GM21825 (cell line): ENCODE results near the gene FAM151A.

Experiments used
- ATAC-seq: cut with Tn5 transposase; IDR thresholded peaks from one replicate; pipeline ENCODE4 v1.9.1; 2021; ENCODE audit warnings: mild to moderate bottlenecking, moderate library complexity; ENCODE audit not compliant: unreplicated experiment

Gene FAM151A

DNA sequence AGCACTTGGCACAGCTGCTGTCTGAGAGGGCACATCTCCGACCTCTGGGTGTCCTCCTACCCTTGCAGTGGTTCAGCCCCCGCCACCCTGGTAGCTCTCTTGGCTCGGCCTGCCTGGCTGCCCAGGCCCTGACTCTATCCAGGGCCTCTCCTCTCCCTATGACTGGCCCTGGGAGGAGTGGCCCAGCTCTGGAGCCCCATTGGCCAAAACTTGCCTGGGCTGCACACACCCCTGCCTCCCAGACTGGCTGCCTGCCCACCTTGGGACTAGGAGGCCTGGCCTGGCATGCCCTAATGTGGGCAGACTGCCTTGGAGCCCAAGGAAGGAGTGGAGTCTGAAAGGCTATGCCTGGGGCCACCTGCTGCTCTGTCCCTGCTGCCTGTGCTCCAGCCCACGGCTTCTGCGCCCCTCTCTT, 41.7 kb downstream of the FAM151A start:
- no peak for ATAC-seq

DNA sequence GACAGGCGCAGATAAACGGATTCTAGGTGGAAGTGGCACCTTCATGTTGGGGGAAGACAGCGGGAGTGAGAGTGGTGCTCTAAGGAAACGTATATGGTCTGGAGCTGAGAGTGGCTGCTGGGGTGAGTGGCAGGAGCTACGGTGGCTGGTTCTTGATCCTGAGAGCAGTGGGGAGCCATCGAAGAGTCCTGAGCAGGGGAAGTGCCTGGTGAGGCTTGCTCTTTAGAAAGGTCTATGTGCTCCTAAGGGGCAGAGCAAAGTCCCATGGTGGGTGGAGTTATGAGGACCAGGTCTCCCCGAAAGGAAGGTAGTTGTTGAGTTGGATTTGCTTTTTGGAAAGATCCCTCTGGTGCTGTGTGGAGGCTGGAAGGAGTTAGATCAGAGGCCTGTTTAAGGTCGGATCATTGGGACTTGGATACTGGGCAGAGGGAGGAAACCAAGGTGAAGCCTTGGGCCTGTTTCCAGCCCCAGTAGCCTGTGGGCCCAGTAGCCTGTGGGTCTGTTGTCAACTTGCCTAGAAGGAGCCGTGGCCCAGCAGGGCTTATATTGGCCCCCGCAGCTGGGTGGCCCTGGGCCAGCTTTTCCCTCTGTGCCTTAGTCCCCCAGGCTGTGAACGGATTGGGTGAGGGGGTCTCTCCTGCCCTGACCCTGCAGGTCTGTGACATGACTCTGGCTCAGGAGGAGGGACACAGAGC, 42.3 kb downstream of the FAM151A start:
- ATAC-seq: no peak

DNA sequence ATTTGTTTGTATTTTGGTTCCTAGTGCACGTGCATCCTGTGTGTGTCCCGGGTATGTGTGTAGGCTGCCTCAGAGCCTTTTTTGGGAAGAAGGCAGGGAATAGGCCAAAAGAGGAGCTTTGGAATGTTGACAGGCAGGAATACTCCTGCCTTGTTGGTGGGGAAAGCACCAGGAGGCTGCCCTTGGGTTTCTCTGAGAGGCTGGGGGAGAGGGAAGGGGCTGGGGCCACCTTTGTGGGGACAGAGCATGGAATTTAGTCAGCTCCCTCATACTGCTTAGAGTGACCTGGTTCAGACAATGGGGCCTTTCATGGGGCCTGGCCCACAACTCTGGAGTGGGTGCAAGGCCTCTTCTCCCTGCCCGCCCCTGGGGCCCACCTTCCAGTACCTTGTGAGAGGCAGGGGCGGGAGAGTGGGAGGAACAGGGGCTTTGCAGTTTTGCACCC, 44.0 kb downstream of the FAM151A start:
- ATAC-seq: no peak

DNA sequence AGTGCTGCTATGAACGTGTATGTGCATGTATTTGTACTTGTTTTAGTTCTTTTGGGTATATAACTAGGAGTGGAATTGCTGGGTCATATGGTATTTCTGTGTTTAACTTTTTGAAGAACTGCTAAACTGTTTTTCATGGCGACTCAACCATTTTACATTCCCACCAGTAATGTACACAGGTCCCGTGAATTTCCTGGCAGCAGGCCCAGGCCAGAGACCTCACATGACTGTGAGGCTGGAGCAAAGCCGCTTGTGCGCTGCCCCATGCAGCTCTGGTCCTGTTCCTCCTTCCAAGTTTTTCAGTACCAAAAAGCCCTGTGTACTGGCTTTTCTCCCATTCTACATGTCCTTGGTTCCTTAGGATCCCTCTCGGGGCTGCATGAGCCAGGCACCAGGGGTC, 45.7 kb downstream of the FAM151A start:
- ATAC-seq: no peak

DNA sequence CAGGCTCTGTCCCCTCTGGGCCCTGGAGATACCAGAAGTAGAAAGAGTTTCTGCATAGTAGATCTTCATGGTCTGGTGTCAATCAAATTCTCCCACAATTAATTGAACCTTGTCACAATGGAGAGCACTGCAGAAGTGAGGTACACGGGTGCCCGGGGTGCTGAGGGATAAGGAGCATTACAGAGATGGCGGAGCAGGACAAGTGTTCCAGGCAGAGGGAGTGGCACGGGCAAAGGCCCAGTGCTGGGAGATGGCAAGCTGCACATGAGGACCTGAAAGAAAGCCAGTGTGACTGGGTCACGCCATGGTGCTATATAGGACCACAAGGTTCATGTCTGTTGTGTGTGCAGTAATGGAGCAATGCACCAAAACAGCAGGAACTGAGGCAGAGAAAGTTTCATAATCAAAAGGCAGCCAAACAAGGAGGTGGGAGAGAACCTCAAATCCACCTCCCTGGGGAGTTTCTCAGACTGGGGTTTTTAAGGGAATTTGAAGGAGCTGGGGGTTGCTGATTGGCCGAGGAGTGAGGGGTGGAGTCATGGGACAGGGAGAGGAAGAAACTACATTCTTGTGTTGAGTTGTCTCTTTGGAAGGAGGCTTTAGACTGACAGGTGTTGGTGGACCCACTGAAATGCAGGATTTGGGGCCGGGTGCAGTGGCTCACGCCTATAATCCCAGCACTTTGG, 47.6 kb downstream of the FAM151A start:
- no peak for ATAC-seq

DNA sequence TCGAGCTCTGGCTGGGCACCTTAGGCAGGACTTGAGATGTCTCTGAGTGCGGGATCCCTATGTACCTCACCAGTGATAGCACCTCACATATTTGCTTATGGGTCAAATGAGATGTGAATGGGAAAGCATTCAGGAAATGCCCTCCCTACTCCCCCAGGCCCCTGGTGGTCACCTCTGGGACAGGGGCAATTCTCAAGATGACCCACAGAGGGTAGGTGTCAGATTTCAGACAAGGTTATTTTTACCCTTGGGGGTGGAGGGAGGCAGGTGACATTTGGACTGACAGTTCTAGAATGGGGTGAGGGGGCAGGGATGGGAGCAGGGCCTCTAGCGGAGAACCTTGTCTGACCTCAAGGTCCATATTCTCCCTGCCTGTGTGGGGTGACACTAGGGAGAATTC, 48.2 kb downstream of the FAM151A start:
- no peak for ATAC-seq

DNA sequence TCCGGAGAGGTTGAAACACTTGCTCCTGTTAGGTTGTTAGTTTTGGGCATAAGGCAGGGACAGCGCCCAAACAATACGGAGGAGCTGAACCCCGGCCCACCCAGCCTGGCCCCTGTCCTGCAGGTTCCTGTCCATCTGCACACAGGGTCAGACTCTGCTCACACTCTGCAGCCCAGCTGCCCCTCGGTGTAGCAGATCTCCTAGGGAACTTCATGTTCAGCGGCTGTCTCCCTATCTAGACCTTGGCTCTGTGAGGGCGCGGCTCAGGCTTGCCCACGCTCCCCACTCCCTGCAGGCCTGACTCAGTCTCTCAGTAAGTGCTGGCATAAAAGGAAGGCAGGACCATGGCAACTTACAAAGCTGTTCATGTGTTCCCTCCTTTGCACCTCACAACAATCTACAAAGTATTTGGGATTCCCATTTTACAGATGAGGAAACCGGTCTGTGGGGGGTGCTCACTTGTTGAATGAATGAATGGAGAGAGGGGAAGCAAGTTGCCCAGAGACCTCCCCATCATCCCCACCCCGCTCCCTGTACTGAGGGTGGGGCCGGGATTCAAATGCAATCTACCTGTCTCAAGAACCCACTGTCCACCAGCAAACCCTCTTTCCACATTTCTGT, 49.1 kb downstream of the FAM151A start:
- no peak for ATAC-seq

DNA sequence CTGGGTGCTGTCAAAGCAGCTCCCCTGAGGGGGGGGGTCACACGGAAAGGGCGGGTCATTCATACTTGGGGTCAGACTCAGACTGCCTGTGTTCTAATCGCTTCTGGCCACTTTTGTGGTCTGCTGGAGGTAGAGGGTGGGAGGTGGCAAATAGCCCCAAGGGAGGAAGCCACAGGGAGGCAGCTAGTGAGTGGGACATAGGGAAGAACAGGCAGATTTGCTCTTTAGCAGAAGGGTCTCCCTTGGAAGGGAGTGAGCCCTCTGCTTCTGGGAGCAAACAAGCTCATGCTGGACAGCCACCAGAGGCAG, 50.8 kb downstream of the FAM151A start:
- no peak for ATAC-seq

DNA sequence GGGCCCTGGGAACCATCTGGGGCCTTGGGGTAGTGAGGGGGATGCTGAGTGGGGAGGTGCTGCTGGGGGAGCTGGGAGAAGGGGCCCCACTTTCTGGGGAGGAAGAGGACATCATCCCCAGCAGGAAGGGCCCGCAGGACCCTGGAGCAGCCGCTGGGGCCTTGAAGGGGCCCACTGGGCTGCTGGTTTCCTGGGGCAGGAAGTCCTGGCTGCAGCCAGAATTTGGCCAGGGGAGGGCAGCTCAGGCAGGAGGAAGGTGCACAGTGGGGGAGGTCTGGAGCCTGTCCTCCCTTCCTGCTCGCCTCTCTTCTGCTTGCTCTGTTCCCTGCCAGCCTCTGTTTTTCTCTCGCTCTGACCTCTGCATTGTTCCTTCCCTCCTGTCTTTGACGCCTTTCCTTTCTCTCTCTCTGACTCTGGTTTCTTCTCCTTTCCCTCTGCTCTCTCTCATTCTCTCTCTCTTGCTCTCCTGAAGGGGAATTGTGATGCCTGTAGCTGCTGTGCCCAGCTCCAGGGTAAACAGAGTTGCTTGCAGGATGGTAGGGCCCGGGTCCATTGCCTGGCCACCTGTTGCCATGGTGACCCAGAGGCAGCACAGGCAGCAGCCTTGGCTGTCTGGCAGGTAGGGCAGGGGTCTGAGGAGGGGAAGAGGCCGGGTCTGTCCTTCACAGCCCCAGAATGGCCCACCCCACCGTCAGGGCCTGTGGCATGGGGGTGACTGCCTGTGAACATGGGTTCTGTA, 51.4 kb downstream of the FAM151A start:
- ATAC-seq: no peak

DNA sequence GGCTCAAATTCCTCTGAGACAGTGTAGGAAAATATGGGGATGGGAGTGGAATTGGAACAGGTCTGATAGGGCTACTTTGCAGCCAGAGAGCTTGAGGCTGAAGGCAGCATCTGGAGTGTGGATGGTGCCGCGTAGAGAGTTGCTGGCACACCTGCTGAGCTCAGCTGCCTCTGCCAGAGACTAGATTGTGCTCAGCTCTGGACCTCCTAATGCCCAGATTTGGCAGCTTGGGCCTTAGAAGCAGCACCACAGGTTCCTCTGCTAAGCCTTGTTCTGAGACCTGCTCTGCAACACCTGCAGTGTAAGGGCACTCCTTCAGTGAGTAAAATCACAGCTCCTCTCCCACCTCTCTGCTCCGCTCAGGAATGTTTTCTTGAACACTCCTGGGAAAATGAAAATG, 52.0 kb downstream of the FAM151A start:
- no peak for ATAC-seq

DNA sequence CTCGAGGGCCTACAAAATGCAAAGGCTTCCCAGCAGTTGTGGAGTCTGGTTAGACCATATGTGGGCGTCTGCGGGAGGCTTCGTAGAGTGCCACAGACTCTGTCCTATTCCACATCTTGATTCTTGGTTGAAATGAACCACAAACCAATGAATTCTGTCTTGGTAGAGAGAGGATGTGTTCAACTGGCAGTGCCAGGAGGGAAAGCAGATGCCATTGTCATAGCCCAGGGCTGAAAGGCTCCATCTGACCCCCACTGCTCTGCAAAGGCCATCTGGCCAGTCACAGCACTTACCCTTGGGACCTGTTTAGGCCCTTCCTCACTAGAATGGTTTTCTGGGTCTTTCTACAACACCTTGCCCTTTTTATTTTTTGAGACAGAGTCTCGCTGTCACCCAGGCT, 53.2 kb downstream of the FAM151A start:
- no peak for ATAC-seq

DNA sequence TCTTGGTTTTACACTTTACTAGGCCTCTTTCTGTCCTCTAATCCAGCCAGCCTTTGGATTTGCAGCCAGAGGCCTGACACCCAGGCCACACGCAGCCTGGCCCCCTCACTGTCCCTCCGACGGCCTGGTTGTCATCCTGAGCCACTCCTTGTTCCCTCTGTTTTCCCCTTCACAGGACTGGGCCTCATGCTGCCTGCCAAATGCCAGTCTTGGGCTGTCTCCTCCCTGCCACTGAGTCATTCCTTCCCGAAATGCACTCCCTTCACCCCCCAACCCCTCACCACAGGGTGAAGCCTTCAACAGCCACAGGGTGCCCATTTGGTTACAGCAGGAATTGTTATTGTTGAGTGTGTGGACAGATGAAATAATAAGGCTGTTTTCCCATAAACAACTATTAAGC, 54.0 kb downstream of the FAM151A start:
- ATAC-seq: no peak

DNA sequence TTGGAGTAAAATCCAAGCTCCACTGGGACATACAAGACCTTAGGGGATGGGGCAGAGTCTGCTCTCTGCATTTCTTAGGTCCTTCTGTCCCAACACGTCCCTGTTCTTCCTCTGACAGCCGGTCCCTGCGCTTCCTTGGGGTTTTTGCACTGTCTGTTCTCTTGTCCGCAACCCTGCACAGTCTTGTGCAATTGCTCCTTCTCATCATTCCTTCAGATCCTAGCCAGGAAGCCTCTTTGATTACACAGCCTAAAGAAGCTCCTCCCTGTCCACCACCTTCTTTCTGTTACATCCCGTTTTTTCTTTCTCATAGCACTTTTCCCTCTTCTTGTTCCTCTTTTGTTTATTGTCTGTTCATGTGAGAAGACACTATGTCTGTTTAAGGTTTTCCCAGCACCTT, 55.4 kb downstream of the FAM151A start:
- ATAC-seq: no peak

DNA sequence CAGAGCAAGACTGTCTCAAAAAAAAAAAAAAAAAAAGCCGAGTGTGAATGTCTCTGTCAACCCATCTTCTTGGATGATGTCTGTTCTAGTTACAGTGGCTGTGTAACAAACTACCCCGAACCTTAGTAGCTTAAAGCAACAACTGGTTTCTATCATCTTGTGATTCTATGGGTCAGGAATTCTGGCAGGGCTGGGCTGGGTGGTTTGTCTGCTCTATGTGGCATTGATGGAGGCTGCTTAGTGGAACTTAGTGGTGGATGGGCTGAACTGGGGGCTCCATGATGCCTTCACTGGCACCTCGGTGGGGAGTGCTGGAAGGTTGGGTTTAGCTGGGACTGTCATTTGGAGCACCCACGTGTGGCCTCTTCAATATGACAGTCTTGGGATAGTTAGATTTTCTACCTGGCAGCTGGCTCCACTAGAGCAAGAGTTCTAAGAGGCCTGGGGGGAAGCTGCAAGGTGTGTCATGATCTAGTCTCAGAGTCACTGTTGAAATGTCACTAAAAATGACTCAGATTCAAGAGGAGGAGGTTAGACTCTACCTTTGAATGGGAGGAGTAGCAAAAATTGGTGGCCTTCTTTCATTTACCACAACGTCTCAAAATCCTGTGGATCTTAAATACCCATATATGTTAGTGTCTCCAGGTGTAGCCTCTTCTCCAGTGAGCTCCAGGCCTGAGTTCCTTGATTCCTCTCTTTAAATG, 56.7 kb downstream of the FAM151A start:
- ATAC-seq: no peak

DNA sequence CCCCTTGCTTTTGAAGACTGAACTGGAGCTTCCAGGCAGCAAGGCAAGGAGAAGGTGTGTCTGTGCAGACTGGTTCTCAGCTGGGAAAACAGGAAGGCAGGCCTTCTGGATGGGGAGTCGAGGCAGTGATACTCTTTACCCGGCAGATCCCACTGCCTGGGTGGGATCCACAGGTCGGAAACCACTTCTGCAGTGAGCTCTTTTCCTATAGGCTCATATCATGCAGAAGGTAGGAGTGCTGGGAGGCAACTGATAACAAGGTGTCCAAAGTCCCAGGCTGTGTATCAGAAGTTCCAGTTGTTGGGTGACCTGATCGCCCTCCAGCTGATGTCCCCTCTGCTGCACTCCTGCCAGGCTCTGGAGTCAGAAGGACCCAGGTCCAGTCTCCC, 58.2 kb downstream of the FAM151A start:
- ATAC-seq: no peak

DNA sequence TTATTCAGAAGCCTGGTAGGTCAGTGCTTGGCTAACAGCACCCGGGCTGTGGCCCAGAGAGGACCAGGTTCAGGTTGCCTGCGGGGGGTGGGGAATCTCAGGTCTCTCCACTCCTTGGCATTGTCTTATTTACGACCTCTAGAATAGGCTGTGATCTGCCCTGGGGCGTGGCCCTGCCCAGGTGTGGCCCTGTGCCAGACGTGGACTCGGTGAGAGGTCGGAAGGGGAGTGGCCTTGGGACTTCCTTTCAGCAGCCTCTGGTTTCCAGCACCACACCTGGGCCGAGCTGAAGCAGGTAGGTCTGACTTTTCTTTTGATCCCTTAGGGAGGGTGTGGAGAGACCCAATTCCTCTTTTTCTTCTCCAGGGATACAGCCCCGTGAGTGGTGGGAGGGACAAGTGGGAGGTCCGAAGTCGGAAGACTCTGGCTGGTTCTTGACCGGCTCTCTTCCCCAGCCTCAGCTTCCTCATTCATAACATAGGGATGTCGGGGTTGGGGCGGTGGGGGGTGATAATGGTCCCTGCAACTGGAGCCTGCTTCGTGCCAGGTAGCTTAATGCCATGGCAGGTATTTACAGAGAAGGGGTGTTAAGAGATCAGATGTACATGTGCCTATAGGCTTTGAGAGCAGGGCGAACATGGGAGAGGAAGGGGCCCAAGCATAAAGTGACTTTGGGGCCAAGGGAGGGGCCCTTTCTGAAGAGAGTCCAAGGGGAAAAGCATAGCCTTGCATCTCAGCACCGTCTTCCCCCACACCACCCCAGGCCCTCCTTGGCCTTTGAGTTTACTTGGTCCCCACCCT, 58.8 kb downstream of the FAM151A start:
- ATAC-seq: no peak

DNA sequence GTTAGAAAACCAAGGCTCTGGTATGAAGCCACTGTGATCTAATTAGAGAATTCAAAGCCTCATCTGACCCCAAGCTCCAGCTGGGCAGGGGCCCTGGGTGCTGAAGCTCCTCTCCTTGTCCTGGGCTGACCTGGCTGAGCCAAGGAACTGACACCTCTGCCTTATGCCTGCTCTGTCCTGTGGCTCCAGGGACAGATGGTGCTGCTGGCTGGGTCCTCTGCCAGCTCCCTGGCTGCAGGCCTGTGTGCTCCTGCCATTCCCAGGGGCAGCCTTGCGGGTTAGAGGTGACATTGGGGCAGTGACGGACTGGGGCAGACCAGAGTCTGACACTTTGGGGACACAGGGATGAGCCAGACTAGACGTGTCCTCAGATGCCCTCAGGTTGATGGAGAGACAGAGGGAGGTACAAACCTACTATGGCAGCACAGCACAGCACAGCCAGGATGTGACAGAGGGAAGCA, 63.5 kb downstream of the FAM151A start:
- ATAC-seq: no peak
